NCI-H146 (cell line): ENCODE measurements around the gene MEGF6.

Experiments used
- DNase-seq: peaks from one replicate; lab custom pipeline; 2025; lab: John Stamatoyannopoulos, UW

Gene MEGF6

GRCh38 chr1:3521426-3521825 is 89.9 kb downstream of the MEGF6 start:
- no peak for DNase-seq

GRCh38 chr1:3520419-3521378 is 90.6 kb downstream of the MEGF6 start:
- DNase-seq: no peak

DNA sequence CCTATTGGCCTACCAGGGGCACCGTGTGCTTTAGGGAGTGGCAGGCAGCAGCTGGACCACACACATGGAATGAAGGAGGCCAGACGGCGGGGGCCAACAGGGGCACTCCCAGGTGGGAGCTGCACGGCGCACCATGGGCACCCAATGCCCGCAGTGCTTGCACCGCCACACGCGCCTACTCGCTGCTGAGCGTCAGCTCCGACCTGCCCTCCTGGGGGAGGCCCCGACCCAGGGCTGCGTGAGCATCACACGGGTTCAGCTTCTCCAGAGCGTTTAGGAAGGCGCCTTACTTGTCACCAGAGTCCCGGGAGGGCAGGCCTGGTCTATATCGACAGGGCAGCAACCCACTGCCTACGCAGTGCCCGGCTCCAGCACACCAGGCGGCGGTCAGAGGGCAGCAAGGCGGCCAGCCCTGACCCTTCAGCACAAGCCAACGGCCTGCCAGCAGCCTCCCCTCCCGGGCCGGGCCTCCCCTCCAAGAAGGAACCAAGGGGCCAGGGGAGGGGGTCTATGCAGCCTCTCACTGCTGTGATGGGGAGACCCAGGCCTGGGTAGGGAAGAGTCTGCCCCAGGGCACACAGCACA is 91.9 kb downstream of the MEGF6 start:
- no peak for DNase-seq

GRCh38 chr1:3518756-3519155 is 92.6 kb downstream of the MEGF6 start:
- no peak for DNase-seq

GRCh38 chr1:3518256-3518655 is 93.1 kb downstream of the MEGF6 start:
- no peak for DNase-seq

DNA sequence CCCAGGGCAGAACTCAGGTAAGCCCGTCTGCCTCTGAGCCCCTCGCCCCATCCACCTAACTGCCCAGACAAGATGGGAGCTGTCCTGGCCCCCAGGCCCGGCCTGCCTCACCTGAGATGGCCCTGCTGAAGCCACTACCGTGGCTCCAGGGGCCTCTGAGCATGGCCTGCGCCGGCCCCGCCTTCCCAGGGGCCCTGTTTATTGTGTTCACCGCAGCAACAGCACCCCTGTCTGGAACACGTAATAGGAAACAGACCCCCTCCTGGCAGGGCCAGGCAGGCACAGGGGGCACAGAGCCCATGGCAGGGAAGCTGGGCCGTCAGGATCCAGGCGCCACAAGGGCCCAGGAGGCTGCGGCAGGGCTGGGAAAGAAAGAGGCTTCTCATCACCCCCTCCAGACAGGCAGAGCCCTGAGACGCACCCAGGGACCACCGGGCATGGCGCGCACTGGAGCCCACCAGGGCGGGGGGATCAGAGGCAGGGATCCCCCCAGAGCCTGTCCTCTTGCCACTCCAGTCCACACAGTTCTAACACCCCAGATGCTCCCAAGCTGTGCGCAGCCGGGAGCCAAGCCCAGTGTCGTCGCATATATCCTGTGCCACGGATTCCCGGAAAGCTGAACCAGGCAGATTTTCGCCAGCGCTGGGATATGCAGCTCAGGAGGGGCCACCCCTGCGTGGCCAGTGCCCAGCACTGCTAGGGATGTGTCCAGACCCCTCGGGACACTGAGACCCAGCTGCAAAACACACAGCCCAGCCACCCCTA is 94.2 kb downstream of the MEGF6 start:
- DNase-seq: no peak

DNA sequence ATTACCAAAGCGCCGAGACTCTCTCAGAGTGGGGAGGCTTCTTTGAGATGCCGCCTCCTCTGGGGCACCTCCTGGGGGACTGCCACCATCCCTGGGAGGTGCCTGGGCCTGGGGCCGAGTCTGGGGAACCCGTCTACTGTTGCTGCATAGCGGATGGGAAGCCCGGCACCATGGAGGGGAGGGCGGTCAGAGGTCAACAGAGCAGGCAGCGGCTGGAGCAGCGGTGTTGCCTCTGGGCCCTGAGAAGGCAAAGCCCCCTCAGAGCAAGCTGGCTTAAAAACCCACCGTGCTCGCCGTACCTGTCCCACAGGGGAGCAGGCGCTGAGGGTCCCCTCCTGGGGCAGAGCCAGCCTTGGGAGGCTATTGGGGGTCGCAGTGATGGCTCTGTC is 94.8 kb downstream of the MEGF6 start:
- DNase-seq: no peak

GRCh38 chr1:3515774-3516480 is 95.4 kb downstream of the MEGF6 start:
- DNase-seq: no peak

- no peak for DNase-seq
Observed at GRCh38 chr1:3515272-3515671, 96.0 kb downstream of the MEGF6 start.

DNA sequence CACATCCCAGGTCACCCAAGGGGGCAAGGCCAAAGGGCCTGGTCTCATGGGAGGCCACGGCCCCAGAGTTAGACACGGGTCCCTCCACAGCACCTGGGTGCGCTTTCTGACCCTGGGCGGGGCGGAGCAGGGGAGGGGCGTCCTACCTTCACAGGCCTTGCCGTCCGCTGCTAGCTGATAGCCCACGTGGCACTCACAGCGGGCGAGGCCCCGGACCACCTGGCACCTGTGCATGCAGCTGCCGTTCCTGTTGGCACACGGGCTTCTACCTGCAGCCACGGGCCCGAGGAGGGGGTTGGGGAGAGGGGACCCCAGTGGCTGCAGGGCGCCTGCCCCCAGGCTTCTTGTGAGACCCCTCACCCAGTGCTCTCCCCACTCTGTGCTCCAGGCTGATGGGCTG is 96.9 kb downstream of the MEGF6 start:
- no peak for DNase-seq

DNA sequence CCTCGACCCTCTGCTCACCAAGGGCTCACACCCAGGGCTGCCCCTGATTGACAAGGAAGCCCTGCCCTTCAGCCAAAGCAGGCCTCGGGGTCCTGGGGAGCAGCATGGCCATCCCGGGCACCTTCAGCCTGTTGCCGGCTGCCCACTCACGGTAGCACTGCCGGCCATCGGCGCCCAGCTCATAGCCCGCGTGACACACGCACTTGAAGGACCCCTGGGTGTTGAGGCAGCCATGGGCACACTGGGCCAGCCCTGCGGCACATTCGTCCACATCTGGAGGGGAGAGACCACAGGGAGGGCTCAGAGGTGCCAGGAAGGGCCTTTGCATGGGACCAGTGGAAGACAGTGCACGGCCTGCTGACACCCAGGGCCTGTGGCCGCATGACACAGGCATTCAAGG is 99.5 kb downstream of the MEGF6 start:
- no peak for DNase-seq

- DNase-seq: no peak
Observed at GRCh38 chr1:3511306-3511705, 100.0 kb downstream of the MEGF6 start.

DNA sequence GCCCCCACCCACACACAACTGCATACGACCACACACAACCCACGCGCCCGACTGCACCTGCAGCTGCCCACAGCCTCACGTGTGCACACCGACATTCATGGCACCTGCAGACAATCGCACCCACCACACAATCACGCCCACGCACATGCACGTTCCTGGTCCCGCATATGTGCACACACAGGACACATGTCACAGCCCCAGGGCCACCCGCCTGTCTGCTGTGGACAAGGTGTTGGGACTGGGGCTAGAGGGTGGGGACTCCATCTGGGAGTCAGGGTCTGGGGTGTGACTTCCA is 100.4 kb downstream of the MEGF6 start:
- no peak for DNase-seq

DNA sequence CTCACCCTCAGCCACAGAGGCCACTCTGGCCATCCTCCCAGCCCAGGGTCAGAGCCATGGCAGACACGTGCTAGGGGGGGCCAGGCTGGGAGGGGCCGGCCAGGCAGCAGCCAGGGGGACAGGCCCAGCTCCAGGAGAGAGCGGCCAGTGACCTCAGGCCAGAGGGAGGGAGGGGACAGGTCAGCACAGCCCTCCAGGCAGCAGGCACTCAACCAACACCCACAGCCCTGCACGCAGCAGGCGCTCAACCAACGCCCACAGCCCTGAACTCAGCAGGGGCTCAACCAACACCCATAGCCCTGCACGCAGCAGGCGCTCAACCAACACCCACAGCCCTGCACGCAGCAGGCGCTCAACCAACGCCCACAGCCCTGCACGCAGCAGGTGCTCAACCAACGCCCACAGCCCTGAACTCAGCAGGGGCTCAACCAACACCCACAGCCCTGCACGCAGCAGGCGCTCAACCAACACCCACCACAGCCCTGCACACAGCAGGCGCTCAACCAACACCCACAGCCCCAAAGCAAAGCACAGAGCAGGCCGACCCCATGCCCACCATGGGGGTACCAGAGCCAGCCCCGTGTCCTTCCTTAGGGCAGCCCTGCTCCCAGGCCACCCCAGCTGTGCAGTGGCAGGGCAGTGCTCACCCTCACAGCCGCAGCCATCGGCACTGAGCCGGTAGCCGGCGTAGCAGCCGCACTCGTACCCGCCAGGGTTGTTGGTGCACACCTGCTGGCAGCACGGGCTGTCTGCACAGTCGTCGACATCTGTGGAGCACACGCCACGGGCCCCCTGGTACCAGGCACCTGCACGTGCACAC is 101.0 kb downstream of the MEGF6 start:
- DNase-seq: peak; percentile 67

- DNase-seq: no peak
Observed at GRCh38 chr1:3509721-3510120, 101.6 kb downstream of the MEGF6 start.

GRCh38 chr1:3508757-3509415 is 102.4 kb downstream of the MEGF6 start:
- no peak for DNase-seq

DNA sequence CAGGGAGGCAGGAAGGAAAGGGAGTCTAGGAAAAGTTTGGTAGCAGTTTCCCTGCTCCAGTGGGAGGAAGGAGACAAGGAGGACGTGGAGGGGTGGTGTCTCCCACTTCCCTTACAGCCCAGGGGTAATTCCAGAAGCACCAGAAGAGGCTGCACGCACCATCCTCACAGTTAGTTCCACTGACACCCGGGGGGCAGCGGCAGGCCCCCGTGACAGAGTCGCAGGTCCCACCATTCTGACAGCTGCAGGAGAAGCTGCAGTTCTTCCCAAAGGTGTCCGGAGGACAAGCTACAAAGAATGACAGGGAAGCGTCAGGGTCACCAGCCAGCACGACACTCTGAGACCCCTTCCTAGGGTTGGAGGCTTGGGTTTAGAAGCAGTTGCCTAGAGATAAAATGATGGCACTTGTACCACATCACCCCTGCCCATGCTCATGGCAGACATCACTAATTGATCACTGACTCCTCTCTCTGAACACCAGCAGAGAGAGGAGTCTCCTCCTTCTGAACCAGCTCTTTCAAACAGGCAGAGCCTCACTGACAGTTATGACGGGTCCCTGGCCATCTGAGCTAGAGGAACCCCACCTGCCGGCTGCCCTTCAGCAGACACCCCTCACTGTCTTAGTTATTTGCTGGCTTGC is 103.6 kb downstream of the MEGF6 start:
- DNase-seq: no peak

DNA sequence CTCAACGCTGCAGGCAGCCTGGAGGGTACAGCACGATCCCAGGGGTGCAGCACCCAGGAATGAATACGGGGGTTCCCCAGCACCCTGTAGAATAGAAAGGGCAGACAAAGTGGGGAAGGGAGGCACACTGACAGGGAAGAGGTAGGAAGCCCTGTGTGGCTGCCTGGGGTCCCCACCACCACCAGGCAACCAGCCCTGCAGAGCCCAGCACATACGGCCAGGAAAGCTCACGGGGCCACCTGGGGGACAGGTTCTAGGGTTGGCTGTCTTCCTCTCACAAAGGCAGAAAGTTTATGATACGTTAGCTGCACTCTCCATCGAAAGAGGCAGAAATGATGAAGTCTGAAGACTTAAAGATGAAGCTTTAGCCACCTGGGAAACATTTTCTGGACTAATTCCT is 104.4 kb downstream of the MEGF6 start:
- no peak for DNase-seq

GRCh38 chr1:3506041-3506440 is 105.3 kb downstream of the MEGF6 start:
- no peak for DNase-seq

DNA sequence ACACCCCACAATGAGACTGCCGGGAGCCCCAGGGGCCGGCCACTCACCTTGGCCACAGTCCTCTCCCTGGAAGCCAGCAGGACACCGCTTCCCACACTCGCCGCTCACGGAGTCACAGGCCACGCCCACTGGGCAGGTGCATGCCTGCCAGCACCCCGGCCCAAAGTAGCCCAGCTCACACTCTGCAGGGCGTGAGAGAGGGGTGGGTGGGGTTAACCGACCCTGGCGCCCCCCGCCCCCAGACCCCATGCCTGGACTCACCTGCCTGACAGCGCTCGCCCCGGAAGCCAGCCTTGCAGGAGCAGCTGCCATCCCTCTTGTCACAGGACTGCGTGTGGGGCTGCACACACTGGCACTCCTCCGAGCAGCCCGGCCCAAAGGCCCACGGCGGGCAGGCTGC is 106.1 kb downstream of the MEGF6 start:
- DNase-seq: peak; percentile 80

GRCh38 chr1:3504822-3505153 is 106.5 kb downstream of the MEGF6 start:
- DNase-seq: peak; percentile 71
